Right cardiac atrium (tissue), 5 donors: ENCODE results near the gene CDKN2AIP. TPM values are rescaled to one million over a fixed set of nuclear protein-coding genes. Genes with fewer than 3 reads are reported as not detected.
A peak's percentile ranks its signal among the peaks of the same experiment; 100 is the strongest.
"Not testable (repeated sequence)": the region's sequence is repeated elsewhere in the genome, so short reads cannot be mapped to it uniquely, and the experiment has no call there.

Experiments used
- ATAC-seq, 2 donors: fragments of 200-7000 bp; cut with Tn5 transposase; one replicate each; pipeline versions ENCODE4 v1.8.0 to v1.9.1; 2020; ENCODE audit warnings: moderate library complexity in 2 of 2, mild to moderate bottlenecking in 1 of 2
- DNase-seq, 3 donors: peaks; one replicate each; pipeline ENCODE4 v3.0.0-alpha.2; 2020
- H3K27ac ChIP-seq: one replicate; pipeline ENCODE4 v1.5.1; 2013; ENCODE audit warnings: mild to moderate bottlenecking, low read length, control low read depth, moderate library complexity
- H3K27me3 ChIP-seq: one replicate; pipeline ENCODE4 v1.6.1; 2013; ENCODE audit not compliant: control insufficient read depth, insufficient read depth
- H3K4me1 ChIP-seq: one replicate; pipeline ENCODE4 v1.6.1; 2013; ENCODE audit warnings: low read length; ENCODE audit not compliant: control insufficient read depth, insufficient read depth
- H3K4me3 ChIP-seq: one replicate; pipeline ENCODE4 v1.5.1; 2013; ENCODE audit warnings: low read length, control low read depth
- H3K9me3 ChIP-seq: one replicate; pipeline ENCODE4 v1.6.1; 2013; ENCODE audit warnings: low read length; ENCODE audit not compliant: control insufficient read depth
- WGBS: extraction: QIAGEN DNeasy Blood & Tissue Kit; methylation state at CpG from one replicate; pipeline ENCODE4 v1.1.7; 2013; 5-methylcytosine and 5-hydroxymethylcytosine counted together
- intact Hi-C, 4 donors: fragments of 100-400 bp; cut with DNase I; formaldehyde crosslinking; loops; one replicate each; pipeline versions ENCODE4 v1.11.0 to v1.14.0; 2022 to 2023
- polyA plus RNA-seq: library from polyadenylated mRNA; stranded (reverse); fragments of 200-250 nt; gene quantifications from one replicate; pipeline ENCODE4 v1.2.3, GENCODE V29; 2013
- total RNA-seq, 4 donors: library from RNA; stranded (reverse); fragmentation: NEBNext Ultra II Directional; extraction: Animal tissue kit (Norgen Biotek cat#: 25700); gene quantifications; one replicate each; pipeline ENCODE4 v1.2.1, GENCODE V29; 2021
- donor health status: healthy with polysubstance abuse.
- donor health status: DM: no; HTN: yes; CAD: no.
- donor health status: DM: no; HTN: no; CAD: no.
- donor health status: DM: no; HTN: yes; CAD: no; lungs with severe emphysema.
- donor health status: DM: yes; HTN: yes; CAD: no.

The CDKN2AIP gene
- total and polyA plus RNA-seq, 5 donors: 8.7 to 13.1 (median 11.4) TPM

GRCh38 chr4:183413234-183414200 lies 30.9 kb upstream of the CDKN2AIP start:
- no peak overlapping the region for H3K27ac ChIP-seq
- DNase-seq (no peak), ATAC-seq (no peak)
- H3K4me1 ChIP-seq: no peaks in the 10 kb centered on the region
- WGBS: 85% methylated on average over 28 of the region's 28 CpGs
- no peak overlapping the region for H3K4me3 ChIP-seq
- H3K27me3 ChIP-seq: no peaks in the 10 kb centered on the region
- intact Hi-C loops: no loop called here
- H3K9me3 ChIP-seq: no peaks in the 10 kb centered on the region

DNA sequence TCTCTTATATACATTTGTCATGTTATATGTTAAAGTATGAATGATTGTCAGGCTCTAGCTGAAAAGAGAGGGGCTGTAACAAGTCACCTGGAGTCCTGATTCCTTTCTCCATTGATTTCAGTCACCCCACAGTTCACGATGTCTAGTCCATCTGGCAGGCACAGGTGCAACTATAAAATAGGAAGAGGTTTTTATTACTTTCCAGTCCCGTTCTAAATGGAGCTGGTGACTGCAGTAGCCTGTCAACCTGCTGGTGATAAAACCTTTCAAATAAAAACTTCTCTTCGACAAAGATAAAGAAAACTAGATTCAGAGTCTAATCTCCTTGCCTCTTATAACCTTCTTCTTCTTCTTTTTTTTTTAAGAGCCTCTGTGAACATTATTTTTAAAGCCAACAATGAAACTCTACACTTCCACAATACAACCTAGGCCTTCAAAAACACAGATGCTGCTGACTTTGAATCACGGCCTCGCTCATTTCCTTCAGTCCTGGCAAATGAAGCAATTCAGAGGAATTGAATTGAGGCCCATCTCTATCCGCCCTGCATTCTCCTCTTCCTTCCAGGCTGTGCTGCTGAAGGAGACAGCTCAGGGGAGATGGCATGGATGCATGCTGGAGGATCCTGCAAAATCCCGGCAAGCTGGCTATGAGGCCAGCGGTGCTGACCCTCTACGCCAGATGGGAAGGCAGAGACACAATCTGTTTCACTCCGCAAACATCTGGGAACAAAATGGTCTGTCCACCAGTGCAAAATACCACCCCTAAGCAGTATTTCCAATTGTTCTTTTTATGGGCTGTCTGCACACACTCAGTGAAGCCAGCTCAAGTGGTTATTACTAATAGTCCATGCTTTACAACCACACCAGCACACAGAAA lies 27.3 kb upstream of the CDKN2AIP start:
- no peak overlapping the region for H3K4me3 ChIP-seq
- no peaks in the 10 kb centered on the region for H3K4me1 ChIP-seq
- no peak for DNase-seq
- no peaks in the 10 kb centered on the region for H3K27me3 ChIP-seq
- intact Hi-C loops: no loop called here
- no peak for ATAC-seq
- no peak overlapping the region for H3K27ac ChIP-seq
- 77% methylated on average over 10 of the region's 10 CpGs for WGBS
- no peaks in the 10 kb centered on the region for H3K9me3 ChIP-seq

GRCh38 chr4:183422962-183423631 lies 21.3 kb upstream of the CDKN2AIP start:
- Histone ChIP-seq H3K27me3 (no peaks in the 10 kb centered on the region), H3K27ac (no peak overlapping the region), H3K4me1 (no peaks in the 10 kb centered on the region), H3K4me3 (no peak overlapping the region), H3K9me3 (no peaks in the 10 kb centered on the region)
- WGBS: 87% methylated on average over 9 of the region's 9 CpGs
- ATAC-seq: no peak
- DNase-seq: no peak
- intact Hi-C loops: no loop called here

DNA sequence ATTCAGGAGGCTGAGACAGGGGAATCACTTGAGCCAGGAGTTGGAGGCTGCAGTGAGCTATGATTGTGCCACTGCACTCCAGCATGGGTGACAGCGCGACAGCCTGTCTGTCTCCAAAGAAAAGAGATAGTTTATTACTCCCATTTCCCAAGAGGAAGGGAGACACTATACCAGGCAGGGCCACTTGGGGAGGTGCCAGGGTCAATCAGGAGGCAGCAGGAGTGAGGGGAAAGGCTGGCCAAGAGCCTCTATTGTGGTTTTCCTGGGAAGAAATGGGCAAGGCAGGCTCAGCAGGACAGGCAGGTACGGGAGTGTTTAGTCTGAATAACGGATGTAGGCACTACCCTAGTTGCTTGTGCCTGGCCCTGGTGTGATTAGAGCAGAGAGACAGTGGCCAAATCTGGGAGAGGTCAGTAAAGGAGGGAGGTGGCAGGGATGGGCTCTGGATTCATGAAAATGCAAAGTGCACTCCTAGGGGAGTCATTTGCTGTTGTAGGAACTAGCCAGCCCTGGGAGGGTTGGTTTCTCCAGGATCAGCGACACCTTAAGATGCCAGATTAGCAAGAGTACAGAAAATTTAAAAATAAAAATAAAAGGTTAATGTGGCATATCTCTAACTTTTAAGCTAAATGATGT lies 20.2 kb upstream of the CDKN2AIP start:
- no peak overlapping the region for H3K27ac ChIP-seq
- no peaks in the 10 kb centered on the region for H3K9me3 ChIP-seq
- 73% methylated on average over 5 of the region's 5 CpGs for WGBS
- H3K4me3 ChIP-seq: no peak overlapping the region
- DNase-seq (no peak), ATAC-seq (no peak)
- H3K4me1 ChIP-seq: no peaks in the 10 kb centered on the region
- intact Hi-C loops: no loop called here
- no peaks in the 10 kb centered on the region for H3K27me3 ChIP-seq

- DNase-seq (no peak), ATAC-seq (no peak)
- Histone ChIP-seq H3K27me3 (no peaks in the 10 kb centered on the region), H3K27ac (no peak overlapping the region), H3K4me3 (no peak overlapping the region), H3K9me3 (no peaks in the 10 kb centered on the region), H3K4me1 (no peaks in the 10 kb centered on the region)
- 77% methylated on average over 6 of the region's 6 CpGs for WGBS
- intact Hi-C loops: no loop called here
These were observed 17.9 kb upstream of the CDKN2AIP start for GRCh38 chr4:183426507-183426906.

GRCh38 chr4:183429489-183429888 lies 14.9 kb upstream of the CDKN2AIP start:
- Histone ChIP-seq H3K4me3 (no peak overlapping the region), H3K9me3 (no peaks in the 10 kb centered on the region), H3K27ac (no peak overlapping the region), H3K4me1 (no peaks in the 10 kb centered on the region), H3K27me3 (no peaks in the 10 kb centered on the region)
- 90% methylated on average over 7 of the region's 7 CpGs for WGBS
- DNase-seq (no peak), ATAC-seq (no peak)
- intact Hi-C loops: no loop called here

- Histone ChIP-seq H3K27me3 (no peaks in the 10 kb centered on the region), H3K4me3 (no peak overlapping the region), H3K27ac (no peak overlapping the region), H3K9me3 (no peaks in the 10 kb centered on the region), H3K4me1 (no peaks in the 10 kb centered on the region)
- ATAC-seq (peak; percentile 71 to 94), DNase-seq (peak in 1 of 3 donors; percentile 36)
- intact Hi-C loops: no loop called here
- WGBS: 60% methylated on average over 12 of the region's 12 CpGs
These were observed 14.0 kb upstream of the CDKN2AIP start for GRCh38 chr4:183430317-183430993.

GRCh38 chr4:183430994-183431347 lies 13.5 kb upstream of the CDKN2AIP start:
- H3K27ac ChIP-seq: no peak overlapping the region
- no peaks in the 10 kb centered on the region for H3K9me3 ChIP-seq
- H3K4me1 ChIP-seq: no peaks in the 10 kb centered on the region
- no peak for DNase-seq
- 34% methylated on average over 3 of the region's 3 CpGs for WGBS
- no peak overlapping the region for H3K4me3 ChIP-seq
- ATAC-seq: no peak
- intact Hi-C loops: no loop called here
- H3K27me3 ChIP-seq: no peaks in the 10 kb centered on the region

DNA sequence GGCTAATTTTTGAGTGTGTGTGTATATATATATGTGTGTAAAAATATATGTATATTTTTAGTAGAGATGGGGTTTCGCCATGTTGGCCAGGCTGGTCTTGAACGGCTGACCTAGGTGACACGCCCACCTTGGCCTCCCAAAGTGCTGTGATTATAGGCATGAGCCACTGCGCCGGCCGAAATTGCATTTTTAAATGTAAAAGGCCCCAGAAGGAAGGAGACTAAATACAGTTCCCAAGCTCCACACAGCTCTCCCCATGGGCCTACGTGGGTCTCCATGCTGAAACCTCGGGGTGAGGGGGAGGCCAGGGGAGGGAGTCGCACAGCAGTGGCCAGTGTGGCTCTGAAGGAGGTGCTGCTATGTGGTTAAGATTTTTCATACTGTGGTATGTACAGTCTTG lies 12.8 kb upstream of the CDKN2AIP start:
- H3K27ac ChIP-seq: no peak overlapping the region
- no peaks in the 10 kb centered on the region for H3K4me1 ChIP-seq
- WGBS: 94% methylated on average over 9 of the region's 9 CpGs
- no peaks in the 10 kb centered on the region for H3K27me3 ChIP-seq
- no peak overlapping the region for H3K4me3 ChIP-seq
- H3K9me3 ChIP-seq: no peaks in the 10 kb centered on the region
- intact Hi-C loops: no loop called here
- DNase-seq (no peak), ATAC-seq (no peak)

- H3K4me3 ChIP-seq, H3K4me1 ChIP-seq, H3K9me3 ChIP-seq, ATAC-seq, intact Hi-C loops, H3K27ac ChIP-seq, DNase-seq, H3K27me3 ChIP-seq: not testable (repeated sequence)
- 92% methylated on average over 27 of the region's 27 CpGs for WGBS
These were observed 11.3 kb upstream of the CDKN2AIP start for GRCh38 chr4:183433183-183433582.
